Lower leg skin (tissue), 3 donors: ENCODE data around the gene ENAH.

Source experiments
- POLR2A ChIP-seq, 2 donors: fragments of 450-650 bp; IDR thresholded peaks; one replicate each; pipeline ENCODE4 v1.6.1; 2016 to 2017; ENCODE audit warnings: antibody characterized with exemption in 2 of 2, mild to moderate bottlenecking in 1 of 2, moderate library complexity in 1 of 2
- TF ChIP-seq, protein P1 (sequence below), 3 donors: fragments of 450-650 bp; IDR thresholded peaks; one replicate each; pipeline ENCODE4 v1.5.1; 2016; ENCODE audit warnings: antibody characterized with exemption in 3 of 3, mild to moderate bottlenecking in 3 of 3, moderate library complexity in 2 of 3

DNA sequence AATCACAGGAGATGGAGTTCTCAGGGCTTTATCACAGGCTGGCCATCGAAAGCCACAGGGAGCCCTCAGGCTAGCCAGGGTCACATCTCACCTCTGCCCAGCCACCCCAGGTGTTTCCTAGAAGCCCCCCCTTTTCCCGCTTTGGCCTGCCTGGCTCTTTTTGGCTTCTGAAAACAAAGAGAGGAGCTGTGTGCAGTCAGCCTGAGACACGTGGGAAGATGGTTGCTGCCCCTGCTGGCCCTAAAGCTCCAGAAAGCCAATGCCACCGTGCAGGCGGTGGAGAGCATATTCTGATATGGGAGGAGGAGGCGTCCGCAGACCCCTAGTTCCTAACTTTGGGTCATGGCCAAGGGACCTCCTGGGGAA is 206.3 kb downstream of the ENAH start:
- TF ChIP-seq, protein P1, sequence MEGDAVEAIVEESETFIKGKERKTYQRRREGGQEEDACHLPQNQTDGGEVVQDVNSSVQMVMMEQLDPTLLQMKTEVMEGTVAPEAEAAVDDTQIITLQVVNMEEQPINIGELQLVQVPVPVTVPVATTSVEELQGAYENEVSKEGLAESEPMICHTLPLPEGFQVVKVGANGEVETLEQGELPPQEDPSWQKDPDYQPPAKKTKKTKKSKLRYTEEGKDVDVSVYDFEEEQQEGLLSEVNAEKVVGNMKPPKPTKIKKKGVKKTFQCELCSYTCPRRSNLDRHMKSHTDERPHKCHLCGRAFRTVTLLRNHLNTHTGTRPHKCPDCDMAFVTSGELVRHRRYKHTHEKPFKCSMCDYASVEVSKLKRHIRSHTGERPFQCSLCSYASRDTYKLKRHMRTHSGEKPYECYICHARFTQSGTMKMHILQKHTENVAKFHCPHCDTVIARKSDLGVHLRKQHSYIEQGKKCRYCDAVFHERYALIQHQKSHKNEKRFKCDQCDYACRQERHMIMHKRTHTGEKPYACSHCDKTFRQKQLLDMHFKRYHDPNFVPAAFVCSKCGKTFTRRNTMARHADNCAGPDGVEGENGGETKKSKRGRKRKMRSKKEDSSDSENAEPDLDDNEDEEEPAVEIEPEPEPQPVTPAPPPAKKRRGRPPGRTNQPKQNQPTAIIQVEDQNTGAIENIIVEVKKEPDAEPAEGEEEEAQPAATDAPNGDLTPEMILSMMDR (IDR thresholded peaks at IDR 0.05), result no peak
- TF ChIP-seq POLR2A (IDR thresholded peaks at IDR 0.05), result no peak
